ENCODE results near the gene NCKAP5.

NCKAP5 gene

GRCh38 chr2:133097666-133098065 lies 470.6 kb downstream of the NCKAP5 start:
- Mint-ChIP-seq H3K4me1 (ENCODE audit: low read depth) (no peaks in the 10 kb centered on the region), H3K36me3 (ENCODE audit: low read depth) (no peaks in the 10 kb centered on the region), H3K27me3 (ENCODE audit: low read depth) (no peaks in the 10 kb centered on the region), H3K9me3 (no peaks in the 10 kb centered on the region), H3K27ac (no peak overlapping the region), H3K4me3 (no peak overlapping the region)
- DNase-seq (ENCODE audit: low spot score), result no peak

GRCh38 chr2:133092571-133092970 lies 475.7 kb downstream of the NCKAP5 start:
- no peaks in the 10 kb centered on the region for H3K4me1 Mint-ChIP-seq (ENCODE audit: low read depth)
- no peaks in the 10 kb centered on the region for H3K27me3 Mint-ChIP-seq (ENCODE audit: low read depth)
- H3K9me3 Mint-ChIP-seq, result no peaks in the 10 kb centered on the region
- no peaks in the 10 kb centered on the region for H3K36me3 Mint-ChIP-seq (ENCODE audit: low read depth)
- H3K27ac Mint-ChIP-seq, result no peak overlapping the region
- no peak for DNase-seq (ENCODE audit: low spot score)
- no peak overlapping the region for H3K4me3 Mint-ChIP-seq

- no peak for DNase-seq (ENCODE audit: low spot score)
- no peaks in the 10 kb centered on the region for H3K9me3 Mint-ChIP-seq
- no peaks in the 10 kb centered on the region for H3K36me3 Mint-ChIP-seq (ENCODE audit: low read depth)
- H3K27ac Mint-ChIP-seq, result no peak overlapping the region
- H3K4me1 Mint-ChIP-seq (ENCODE audit: low read depth), result no peaks in the 10 kb centered on the region
- H3K27me3 Mint-ChIP-seq (ENCODE audit: low read depth), result no peaks in the 10 kb centered on the region
- H3K4me3 Mint-ChIP-seq, result no peak overlapping the region
These were observed 477.9 kb downstream of the NCKAP5 start for GRCh38 chr2:133090358-133090757.

- Mint-ChIP-seq H3K36me3 (ENCODE audit: low read depth) (no peaks in the 10 kb centered on the region), H3K27ac (no peak overlapping the region), H3K9me3 (no peaks in the 10 kb centered on the region), H3K4me3 (no peak overlapping the region), H3K27me3 (ENCODE audit: low read depth) (no peaks in the 10 kb centered on the region), H3K4me1 (ENCODE audit: low read depth) (no peaks in the 10 kb centered on the region)
- DNase-seq (ENCODE audit: low spot score), result no peak
These were observed 482.1 kb downstream of the NCKAP5 start for GRCh38 chr2:133086176-133086575.

- H3K4me1 Mint-ChIP-seq (ENCODE audit: low read depth), result no peaks in the 10 kb centered on the region
- H3K9me3 Mint-ChIP-seq, result no peaks in the 10 kb centered on the region
- DNase-seq (ENCODE audit: low spot score), result no peak
- H3K27ac Mint-ChIP-seq, result no peak overlapping the region
- H3K36me3 Mint-ChIP-seq (ENCODE audit: low read depth), result no peaks in the 10 kb centered on the region
- H3K4me3 Mint-ChIP-seq, result no peak overlapping the region
- no peaks in the 10 kb centered on the region for H3K27me3 Mint-ChIP-seq (ENCODE audit: low read depth)
These were observed 482.6 kb downstream of the NCKAP5 start for GRCh38 chr2:133085646-133086045.

GRCh38 chr2:133082034-133082433 lies 486.2 kb downstream of the NCKAP5 start:
- Mint-ChIP-seq H3K27me3 (ENCODE audit: low read depth) (no peaks in the 10 kb centered on the region), H3K4me3 (no peak overlapping the region), H3K27ac (no peak overlapping the region), H3K9me3 (peaks cover 2% of the 10 kb centered on the region), H3K36me3 (ENCODE audit: low read depth) (no peaks in the 10 kb centered on the region), H3K4me1 (ENCODE audit: low read depth) (no peaks in the 10 kb centered on the region)
- no peak for DNase-seq (ENCODE audit: low spot score)

- Mint-ChIP-seq H3K36me3 (ENCODE audit: low read depth) (no peaks in the 10 kb centered on the region), H3K27me3 (ENCODE audit: low read depth) (no peaks in the 10 kb centered on the region), H3K4me1 (ENCODE audit: low read depth) (no peaks in the 10 kb centered on the region), H3K4me3 (no peak overlapping the region), H3K9me3 (peaks cover 2% of the 10 kb centered on the region), H3K27ac (no peak overlapping the region)
- DNase-seq (ENCODE audit: low spot score), result no peak
These were observed 487.4 kb downstream of the NCKAP5 start for GRCh38 chr2:133080822-133081221.

GRCh38 chr2:133078667-133079411 lies 489.4 kb downstream of the NCKAP5 start:
- no peaks in the 10 kb centered on the region for H3K36me3 Mint-ChIP-seq (ENCODE audit: low read depth)
- no peaks in the 10 kb centered on the region for H3K27me3 Mint-ChIP-seq (ENCODE audit: low read depth)
- peaks cover 2% of the 10 kb centered on the region for H3K9me3 Mint-ChIP-seq
- no peak for DNase-seq (ENCODE audit: low spot score)
- H3K4me1 Mint-ChIP-seq (ENCODE audit: low read depth), result no peaks in the 10 kb centered on the region
- H3K27ac Mint-ChIP-seq, result no peak overlapping the region
- H3K4me3 Mint-ChIP-seq, result no peak overlapping the region

- H3K27ac Mint-ChIP-seq, result no peak overlapping the region
- no peaks in the 10 kb centered on the region for H3K36me3 Mint-ChIP-seq (ENCODE audit: low read depth)
- DNase-seq (ENCODE audit: low spot score), result no peak
- H3K4me3 Mint-ChIP-seq, result no peak overlapping the region
- H3K9me3 Mint-ChIP-seq, result peaks cover 2% of the 10 kb centered on the region
- no peaks in the 10 kb centered on the region for H3K4me1 Mint-ChIP-seq (ENCODE audit: low read depth)
- no peaks in the 10 kb centered on the region for H3K27me3 Mint-ChIP-seq (ENCODE audit: low read depth)
These were observed 490.9 kb downstream of the NCKAP5 start for GRCh38 chr2:133077269-133077822.

GRCh38 chr2:133072837-133073694 lies 495.2 kb downstream of the NCKAP5 start:
- no peak overlapping the region for H3K27ac Mint-ChIP-seq
- no peaks in the 10 kb centered on the region for H3K4me1 Mint-ChIP-seq (ENCODE audit: low read depth)
- DNase-seq (ENCODE audit: low spot score), result no peak
- H3K4me3 Mint-ChIP-seq, result no peak overlapping the region
- no peaks in the 10 kb centered on the region for H3K36me3 Mint-ChIP-seq (ENCODE audit: low read depth)
- H3K9me3 Mint-ChIP-seq, result peaks cover 8% of the 10 kb centered on the region
- no peaks in the 10 kb centered on the region for H3K27me3 Mint-ChIP-seq (ENCODE audit: low read depth)

GRCh38 chr2:133063775-133064174 lies 504.5 kb downstream of the NCKAP5 start:
- Mint-ChIP-seq H3K4me3 (no peak overlapping the region), H3K36me3 (ENCODE audit: low read depth) (no peaks in the 10 kb centered on the region), H3K27ac (no peak overlapping the region), H3K9me3 (peaks cover under 1% of the 10 kb centered on the region), H3K4me1 (ENCODE audit: low read depth) (no peaks in the 10 kb centered on the region), H3K27me3 (ENCODE audit: low read depth) (no peaks in the 10 kb centered on the region)
- no peak for DNase-seq (ENCODE audit: low spot score)

GRCh38 chr2:133062931-133063665 lies 505.2 kb downstream of the NCKAP5 start:
- no peak for DNase-seq (ENCODE audit: low spot score)
- H3K27me3 Mint-ChIP-seq (ENCODE audit: low read depth), result no peaks in the 10 kb centered on the region
- H3K36me3 Mint-ChIP-seq (ENCODE audit: low read depth), result no peaks in the 10 kb centered on the region
- no peaks in the 10 kb centered on the region for H3K9me3 Mint-ChIP-seq
- H3K4me1 Mint-ChIP-seq (ENCODE audit: low read depth), result no peaks in the 10 kb centered on the region
- no peak overlapping the region for H3K4me3 Mint-ChIP-seq
- H3K27ac Mint-ChIP-seq, result no peak overlapping the region

GRCh38 chr2:133061874-133062593 lies 506.2 kb downstream of the NCKAP5 start:
- H3K9me3 Mint-ChIP-seq, result no peaks in the 10 kb centered on the region
- no peaks in the 10 kb centered on the region for H3K27me3 Mint-ChIP-seq (ENCODE audit: low read depth)
- no peak overlapping the region for H3K27ac Mint-ChIP-seq
- no peak overlapping the region for H3K4me3 Mint-ChIP-seq
- H3K36me3 Mint-ChIP-seq (ENCODE audit: low read depth), result no peaks in the 10 kb centered on the region
- no peak for DNase-seq (ENCODE audit: low spot score)
- H3K4me1 Mint-ChIP-seq (ENCODE audit: low read depth), result no peaks in the 10 kb centered on the region
